ENCODE results near the gene HTATIP2.

GRCh38 chr11:20374741-20375300 lies 11.3 kb downstream of the HTATIP2 start:
- TF ChIP-seq REST (IDR thresholded peaks at IDR 0.05; ENCODE audit: low read depth) (no peak), TEAD4 (IDR thresholded peaks at IDR 0.05) (no peak), TAF1 (IDR thresholded peaks at IDR 0.05; ENCODE audit: low read depth) (no peak), YY1 (IDR thresholded peaks at IDR 0.05; ENCODE audit: low read depth) (no peak), TCF12 (IDR thresholded peaks at IDR 0.05; ENCODE audit: low read depth) (no peak), NFIC (IDR thresholded peaks at IDR 0.05) (no peak), CEBPB (IDR thresholded peaks at IDR 0.05) (no peak), RAD21 (IDR thresholded peaks at IDR 0.05; ENCODE audit: low read depth) (no peak)

Measured in Ishikawa (cell line).